ENCODE measurements around the gene ZC3H6.
A peak's percentile ranks its signal among the peaks of the same experiment; 100 is the strongest.
"Not testable (repeated sequence)": the region's sequence is repeated elsewhere in the genome, so short reads cannot be mapped to it uniquely, and the experiment has no call there.

Gene ZC3H6

GRCh38 chr2:112352809-112353603 lies 77.6 kb downstream of the ZC3H6 start:
- not testable (repeated sequence) for DNase-seq; H3K4me1 Mint-ChIP-seq (ENCODE audit: low read depth in 2 of 2); H3K9me3 Mint-ChIP-seq; H3K4me3 Mint-ChIP-seq; ATAC-seq (replicated peaks); H3K27me3 Mint-ChIP-seq; H3K36me3 Mint-ChIP-seq (ENCODE audit: insufficient read depth)
- H3K27ac Mint-ChIP-seq: peak overlapping the region in 1 of 2 donors; percentile 26

GRCh38 chr2:112354335-112354734 lies 78.9 kb downstream of the ZC3H6 start:
- not testable (repeated sequence) for H3K9me3 Mint-ChIP-seq; H3K36me3 Mint-ChIP-seq (ENCODE audit: insufficient read depth); H3K27me3 Mint-ChIP-seq; H3K27ac Mint-ChIP-seq; H3K4me3 Mint-ChIP-seq; H3K4me1 Mint-ChIP-seq (ENCODE audit: low read depth in 2 of 2); ATAC-seq (replicated peaks); DNase-seq

- not testable (repeated sequence) for DNase-seq; H3K27me3 Mint-ChIP-seq; H3K36me3 Mint-ChIP-seq (ENCODE audit: insufficient read depth); H3K4me1 Mint-ChIP-seq (ENCODE audit: low read depth in 2 of 2); H3K9me3 Mint-ChIP-seq; H3K27ac Mint-ChIP-seq; H3K4me3 Mint-ChIP-seq; ATAC-seq (replicated peaks)
Observed at GRCh38 chr2:112360055-112360454, 84.7 kb downstream of the ZC3H6 start.
